HG02885 (cell line): ENCODE measurements around the gene C16orf95.
"Not testable (repeated sequence)": the region's sequence is repeated elsewhere in the genome, so short reads cannot be mapped to it uniquely, and the experiment has no call there.

Experiments used
- ATAC-seq: cut with Tn5 transposase; IDR thresholded peaks from one replicate; pipeline ENCODE4 v1.9.1; 2021; ENCODE audit warnings: mild to moderate bottlenecking; ENCODE audit not compliant: unreplicated experiment, poor library complexity

C16orf95 gene

DNA sequence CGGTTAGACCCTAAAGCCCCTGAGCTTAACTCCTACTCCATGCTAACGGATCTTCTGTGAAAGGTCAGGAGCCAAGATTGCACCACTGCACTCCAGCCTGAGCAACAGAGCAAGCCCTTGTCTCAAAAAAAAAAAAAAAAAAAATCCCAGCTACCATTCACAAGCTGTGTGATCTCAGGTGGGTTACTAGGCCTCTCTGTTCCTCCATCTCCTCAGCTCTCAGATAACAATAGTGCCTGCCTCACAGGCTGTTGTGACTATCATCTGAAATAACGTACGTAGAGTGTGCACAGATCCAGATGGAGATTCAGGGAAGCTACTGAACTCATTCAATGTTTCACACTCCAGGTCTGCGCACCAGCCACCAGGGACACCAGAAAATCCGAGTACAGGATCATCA lies 57.8 kb downstream of the C16orf95 start:
- no peak for ATAC-seq

DNA sequence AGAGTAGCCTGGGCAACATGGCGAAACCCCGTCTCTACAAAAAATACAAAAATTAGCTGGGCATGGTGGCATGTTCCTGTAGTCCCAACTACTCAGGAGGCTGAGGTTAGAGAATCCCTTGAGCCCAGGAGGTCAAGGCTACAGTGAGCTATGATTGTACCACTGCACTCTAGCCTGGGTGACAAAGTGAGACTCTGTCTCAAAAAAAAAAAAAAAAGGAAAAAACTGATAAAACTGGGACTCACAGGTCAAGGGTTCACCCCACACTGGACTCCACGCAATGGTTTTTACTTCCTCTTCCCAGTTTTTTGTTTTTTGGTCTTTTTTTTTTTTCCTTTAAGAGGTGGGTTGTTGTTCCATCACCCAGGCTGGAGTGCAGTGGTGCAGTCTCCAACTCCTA lies 58.5 kb downstream of the C16orf95 start:
- ATAC-seq: not testable (repeated sequence)

DNA sequence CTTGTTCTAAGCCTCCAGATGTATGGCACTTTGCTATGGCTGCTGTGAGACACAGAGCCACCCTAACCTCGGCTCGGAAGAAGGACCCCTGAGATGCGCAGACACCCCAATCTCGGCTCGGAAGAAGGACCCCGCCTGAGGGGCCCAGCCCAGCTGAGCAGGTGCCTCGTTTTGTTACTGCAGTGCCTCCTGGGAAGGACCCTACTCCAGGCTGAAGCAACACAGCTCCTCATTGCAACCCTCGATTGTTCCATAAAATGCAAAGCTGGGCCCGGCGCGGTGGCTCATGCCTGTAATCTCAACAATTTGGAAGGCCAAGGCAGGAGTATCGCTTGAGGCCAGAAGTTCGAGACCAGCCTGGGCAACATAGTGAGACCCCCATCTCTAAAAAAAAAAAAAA lies 61.3 kb downstream of the C16orf95 start:
- ATAC-seq: no peak

DNA sequence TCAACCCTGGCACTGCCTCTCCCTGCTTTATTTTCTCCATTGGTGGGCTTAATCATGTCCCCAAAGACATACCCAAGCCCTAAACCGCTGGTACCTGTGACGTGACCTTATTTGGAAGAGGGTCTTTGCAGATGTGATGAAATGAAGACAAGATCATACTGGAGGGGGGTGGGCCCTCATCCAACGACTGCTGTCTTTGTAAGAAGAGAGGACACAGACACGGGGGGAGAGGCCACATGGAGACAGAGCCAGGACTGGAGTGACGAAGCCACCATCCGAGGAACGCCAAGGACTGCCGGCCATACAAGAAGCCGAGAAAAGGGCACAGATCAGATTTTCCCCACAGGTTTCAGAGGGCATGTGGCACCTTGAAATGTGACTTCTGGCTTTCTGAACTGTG lies 62.5 kb downstream of the C16orf95 start:
- no peak for ATAC-seq

DNA sequence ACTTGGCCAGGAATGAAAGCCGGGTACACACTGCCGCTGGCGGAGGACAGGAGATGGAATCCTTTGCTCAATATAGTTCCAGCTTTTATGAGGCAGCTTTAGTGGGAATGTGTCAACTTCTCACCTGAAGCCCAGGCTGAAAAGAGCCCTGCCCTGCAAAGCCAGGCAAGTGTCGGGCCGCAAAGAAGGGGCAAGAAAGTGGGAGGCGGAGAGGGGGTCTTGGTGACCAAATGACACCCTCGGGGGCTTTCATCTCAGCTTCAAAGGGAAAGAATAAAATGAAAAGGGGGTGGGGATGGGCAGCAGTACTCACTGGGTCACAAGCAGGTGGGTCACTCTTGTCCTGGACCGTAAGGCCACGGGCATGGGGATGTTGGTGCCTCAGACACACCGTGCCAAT lies 62.9 kb downstream of the C16orf95 start:
- ATAC-seq: no peak

DNA sequence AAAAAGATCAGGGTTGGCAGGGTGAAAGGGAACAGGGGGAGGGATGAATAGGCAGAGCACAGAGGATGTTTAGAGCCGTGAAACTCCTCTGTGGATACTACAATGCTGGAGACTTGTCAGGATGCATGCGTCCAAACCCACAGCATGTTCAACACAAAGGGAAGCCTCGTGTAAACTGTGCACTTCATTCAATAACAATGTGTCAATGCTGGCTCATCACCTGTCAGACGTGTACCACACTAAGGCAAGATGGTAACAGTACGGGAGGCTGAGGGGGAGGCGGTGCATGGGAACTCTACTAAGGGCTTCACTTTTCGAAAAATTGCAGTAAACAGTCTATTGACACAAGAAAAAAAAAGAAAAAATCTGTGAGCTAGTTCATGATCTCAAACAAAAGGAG lies 63.7 kb downstream of the C16orf95 start:
- ATAC-seq: no peak
